SJSA1 (cell line): ENCODE results near the gene TAF6. TPM values are rescaled to one million over a fixed set of nuclear protein-coding genes. Genes with fewer than 3 reads are reported as not detected.
A peak's percentile ranks its signal among the peaks of the same experiment; 100 is the strongest.
"Not testable (repeated sequence)": the region's sequence is repeated elsewhere in the genome, so short reads cannot be mapped to it uniquely, and the experiment has no call there.

Experiments used
- DNase-seq, 2 experiments: peaks; one replicate each; pipeline ENCODE4 v3.0.0-alpha.2; 2015 to 2020; ENCODE audit warnings: low spot score in 2 of 2, low read depth in 1 of 2
- H3K27ac ChIP-seq: fragments of 250-450 bp; sonication (Bioruptor Pico); 2 replicates; pipeline ENCODE4 v1.5.1; 2020; ENCODE audit warnings: mild to moderate bottlenecking, moderate library complexity
- H3K27me3 ChIP-seq: fragments of 250-450 bp; sonication (Bioruptor Pico); replicated peaks from 2 replicates; pipeline ENCODE4 v1.5.1; 2020; ENCODE audit warnings: mild to moderate bottlenecking, moderate library complexity
- H3K36me3 ChIP-seq: fragments of 250-450 bp; sonication (Bioruptor Pico); 2 replicates; pipeline ENCODE4 v1.5.1; 2020; ENCODE audit warnings: mild to moderate bottlenecking
- H3K4me1 ChIP-seq: fragments of 250-450 bp; sonication (Bioruptor Pico); replicated peaks from 2 replicates; pipeline ENCODE4 v1.6.1; 2021; ENCODE audit warnings: mild to moderate bottlenecking
- H3K4me3 ChIP-seq: fragments of 250-450 bp; sonication (Bioruptor Pico); 2 replicates; pipeline ENCODE4 v1.5.1; 2020; ENCODE audit warnings: mild to moderate bottlenecking
- H3K9me3 ChIP-seq: fragments of 250-450 bp; sonication (Bioruptor Pico); replicated peaks from 2 replicates; pipeline ENCODE4 v1.5.1; 2020; ENCODE audit warnings: mild to moderate bottlenecking
- total RNA-seq: library from RNA; depleted of rRNA; stranded (reverse); fragments of >200 nt; shearing (Covaris generic); gene quantifications from 2 replicates; pipeline ENCODE4 v1.2.3, GENCODE V29; 2014

The TAF6 gene
- total RNA-seq, 1 experiment from 2014 or later: 35.3 TPM

- Histone ChIP-seq H3K27me3 (no peaks in the 10 kb centered on the region), H3K9me3 (no peaks in the 10 kb centered on the region), H3K4me3 (peak overlapping the region; percentile 1; the same call in 1 of the 2 replicates), H3K36me3 (peaks cover 62% of the 10 kb centered on the region), H3K27ac (no peak overlapping the region), H3K4me1 (peaks cover 12% of the 10 kb centered on the region)
- DNase-seq: no peak
These were observed 37.3 kb upstream of the TAF6 start for GRCh38 chr7:100156331-100157068.

DNA sequence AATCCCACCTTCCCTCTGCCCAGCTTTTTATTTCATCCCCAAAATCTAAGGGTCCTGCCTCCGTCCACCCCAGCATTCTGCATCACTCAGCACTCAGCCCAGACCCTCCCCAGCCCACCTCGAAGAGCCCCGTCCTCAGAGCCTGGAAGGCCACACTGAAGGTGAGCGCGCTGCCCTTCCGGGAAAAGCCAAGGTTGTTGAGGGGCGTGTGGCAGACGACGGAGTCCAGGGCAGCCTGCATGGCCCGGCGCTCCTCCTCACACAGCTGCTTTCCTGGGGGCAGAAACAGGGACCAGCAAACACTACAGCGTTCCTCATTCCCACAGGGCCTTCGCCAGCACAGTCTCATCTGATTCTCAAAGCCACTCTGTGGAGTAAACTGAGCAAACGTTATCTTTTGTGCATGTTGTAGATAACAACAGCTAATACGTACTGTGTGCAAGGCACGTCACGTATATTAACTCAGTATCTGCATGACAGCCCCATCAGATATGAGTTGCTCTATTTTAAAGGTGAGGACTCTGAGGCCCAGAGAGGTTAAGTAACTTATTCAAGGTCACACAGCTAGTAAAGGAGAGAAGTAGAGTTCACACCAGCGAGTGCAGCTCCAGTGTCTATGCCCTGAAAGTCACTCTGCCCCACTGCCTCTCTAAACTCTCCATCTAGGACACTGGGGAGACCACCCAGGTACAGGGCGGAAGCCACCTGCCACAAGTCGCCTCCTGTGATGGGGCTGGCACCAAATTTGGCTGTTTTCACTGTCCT is 36.6 kb upstream of the TAF6 start:
- Histone ChIP-seq H3K4me3 (no peak overlapping the region), H3K4me1 (peaks cover 12% of the 10 kb centered on the region), H3K27ac (no peak overlapping the region), H3K27me3 (no peaks in the 10 kb centered on the region), H3K9me3 (no peaks in the 10 kb centered on the region), H3K36me3 (peaks cover 64% of the 10 kb centered on the region)
- DNase-seq: no peak

DNA sequence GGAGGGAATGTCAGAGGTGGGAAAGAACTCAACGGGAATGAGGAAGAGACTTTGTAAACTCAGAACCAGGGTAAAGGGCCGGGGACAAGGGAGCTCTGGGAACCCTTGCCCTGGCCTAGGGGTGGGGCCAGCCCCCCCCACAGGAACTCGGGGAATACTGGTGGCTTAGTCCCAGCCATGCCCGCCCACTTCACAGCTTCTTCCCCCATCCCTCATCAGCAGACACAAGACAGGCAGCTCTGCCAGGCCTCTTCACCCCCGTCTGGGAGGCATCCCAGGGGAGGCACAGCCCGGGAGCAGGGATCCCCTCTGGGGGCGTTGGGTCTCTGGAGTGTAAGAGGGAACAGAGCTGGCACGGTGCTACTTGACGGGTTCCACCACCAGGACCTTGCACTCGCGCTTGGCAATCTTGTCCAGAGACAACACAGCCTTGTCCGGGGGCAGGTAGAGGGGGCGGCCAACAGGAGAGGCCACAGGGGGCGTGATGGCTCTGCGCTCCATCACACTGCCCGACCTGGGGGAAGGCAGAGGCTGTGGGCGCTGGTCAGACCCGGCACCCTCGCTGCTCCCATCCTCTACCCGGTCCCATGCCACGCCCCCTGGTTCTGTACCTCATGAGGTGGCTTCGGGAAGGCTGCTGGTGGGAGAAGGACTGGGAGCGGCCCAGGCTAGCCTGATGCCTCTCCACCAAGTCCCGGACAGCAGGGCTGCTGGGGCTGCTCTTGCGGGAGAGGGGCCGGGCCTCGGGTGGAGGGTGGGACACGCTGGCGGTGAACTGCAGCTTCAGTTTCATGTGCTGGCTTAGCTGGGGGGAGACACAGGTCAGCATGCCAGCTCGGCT is 35.7 kb upstream of the TAF6 start:
- Histone ChIP-seq H3K4me3 (no peak overlapping the region), H3K9me3 (no peaks in the 10 kb centered on the region), H3K4me1 (peaks cover 14% of the 10 kb centered on the region), H3K27me3 (no peaks in the 10 kb centered on the region), H3K36me3 (peaks cover 64% of the 10 kb centered on the region), H3K27ac (no peak overlapping the region)
- no peak for DNase-seq

- H3K27me3 ChIP-seq: no peaks in the 10 kb centered on the region
- H3K36me3 ChIP-seq: peaks cover 64% of the 10 kb centered on the region
- H3K4me3 ChIP-seq: no peak overlapping the region
- no peak for DNase-seq
- H3K4me1 ChIP-seq: peaks cover 20% of the 10 kb centered on the region
- H3K9me3 ChIP-seq: no peaks in the 10 kb centered on the region
- no peak overlapping the region for H3K27ac ChIP-seq
These were observed 34.8 kb upstream of the TAF6 start for GRCh38 chr7:100153708-100154535.

DNA sequence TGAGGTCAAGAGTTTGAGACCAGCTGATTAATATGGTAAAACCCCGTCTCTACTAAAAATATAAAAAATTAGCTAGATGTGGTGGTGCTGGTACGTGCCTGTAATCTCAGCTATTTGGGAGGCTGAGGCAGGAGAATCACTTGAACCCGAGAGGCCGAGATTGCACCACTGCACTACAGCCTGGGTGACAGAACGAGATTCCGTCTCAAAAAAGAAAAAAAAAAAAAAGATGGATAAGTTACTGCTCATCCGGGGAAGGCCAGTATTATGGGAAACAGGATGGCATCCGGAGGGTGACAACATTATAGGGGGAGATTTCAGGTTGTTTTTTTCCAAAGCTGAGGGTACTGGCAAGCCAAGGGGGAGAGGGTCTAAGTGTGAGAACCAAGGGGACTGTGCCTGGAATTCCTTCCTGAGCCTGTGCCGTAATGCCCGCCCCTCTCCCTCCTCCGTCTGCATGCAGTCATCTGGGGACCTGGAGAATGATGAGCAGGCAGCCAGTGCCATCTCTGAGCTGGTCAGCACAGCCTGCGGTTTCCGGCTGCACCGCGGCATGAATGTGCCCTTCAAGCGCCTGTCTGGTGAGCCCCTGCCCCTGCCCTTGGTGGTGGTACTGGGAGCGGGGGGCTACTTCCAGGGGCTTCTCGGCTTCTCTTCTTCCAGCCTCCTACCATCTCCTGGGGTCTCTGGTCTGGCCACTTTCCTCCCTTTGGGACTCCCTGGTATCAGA is 33.9 kb upstream of the TAF6 start:
- Histone ChIP-seq H3K36me3 (peaks cover 60% of the 10 kb centered on the region), H3K4me1 (peaks cover 24% of the 10 kb centered on the region), H3K4me3 (no peak overlapping the region), H3K27me3 (no peaks in the 10 kb centered on the region), H3K27ac (no peak overlapping the region), H3K9me3 (no peaks in the 10 kb centered on the region)
- DNase-seq: no peak

DNA sequence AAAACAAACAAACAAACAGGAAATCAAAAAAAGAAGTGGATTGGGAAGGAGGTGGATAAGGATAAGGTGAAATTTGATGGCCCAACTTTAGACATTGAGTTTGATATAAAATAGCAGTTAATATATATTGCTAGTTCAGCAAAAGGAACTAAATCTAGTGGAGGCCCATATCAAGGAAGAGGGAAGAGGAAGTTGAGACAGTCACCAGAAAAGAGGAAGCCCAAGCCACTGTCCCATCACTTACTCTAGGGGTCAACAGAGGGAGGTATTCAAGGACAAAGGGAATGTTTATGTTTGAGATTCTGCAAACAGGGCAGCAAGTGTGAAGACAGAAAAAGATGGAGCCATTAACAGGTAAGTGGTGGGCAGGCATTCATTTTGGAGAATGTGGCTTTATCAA is 33.2 kb upstream of the TAF6 start:
- no peak overlapping the region for H3K4me3 ChIP-seq
- H3K27me3 ChIP-seq: no peaks in the 10 kb centered on the region
- no peak for DNase-seq
- H3K9me3 ChIP-seq: no peaks in the 10 kb centered on the region
- peaks cover 53% of the 10 kb centered on the region for H3K36me3 ChIP-seq
- H3K27ac ChIP-seq: no peak overlapping the region
- H3K4me1 ChIP-seq: peaks cover 20% of the 10 kb centered on the region

- peak within 1 kb of the TSS; percentile 70 for H3K4me3 ChIP-seq
- peak; percentile 96 to 99 for DNase-seq
- H3K9me3 ChIP-seq: no peaks in the 10 kb centered on the region
- no peaks in the 10 kb centered on the region for H3K27me3 ChIP-seq
- peak within 1 kb of the TSS; percentile 34; the same call in 1 of the 2 replicates for H3K27ac ChIP-seq
- peaks cover 15% of the 10 kb centered on the region for H3K4me1 ChIP-seq
- H3K36me3 ChIP-seq: peaks cover 19% of the 10 kb centered on the region
These were observed 29.6 kb upstream of the TAF6 start, which contains the start of gene LAMTOR4 for GRCh38 chr7:100148559-100149328. LAMTOR4 (plus strand) TSS chr7:100148918; CDS start chr7:100148973, 55 bp downstream.

DNA sequence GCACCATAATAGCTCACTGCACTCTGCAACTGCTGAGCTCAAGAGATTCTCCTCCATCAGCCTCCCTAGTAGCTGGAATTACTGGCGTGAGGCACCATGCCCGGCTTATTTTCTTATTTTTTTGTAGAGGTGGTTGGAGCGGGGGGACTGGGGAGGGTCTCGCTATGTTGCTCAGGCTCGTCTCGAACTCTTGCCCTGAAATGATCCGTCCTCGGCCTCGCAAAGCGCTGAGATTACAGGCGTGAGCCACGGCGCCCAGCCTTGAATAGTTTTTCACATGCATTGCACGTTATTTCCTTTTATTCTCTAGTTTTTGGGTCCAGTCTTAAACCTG is 29.0 kb upstream of the TAF6 start:
- Histone ChIP-seq H3K4me3 (peak overlapping the region; percentile 70), H3K9me3 (no peaks in the 10 kb centered on the region), H3K27ac (0 out of 2 replicates have a peak overlapping the region, but pooled peaks have one; percentile 5), H3K36me3 (peaks cover 14% of the 10 kb centered on the region), H3K4me1 (peaks cover 15% of the 10 kb centered on the region), H3K27me3 (no peaks in the 10 kb centered on the region)
- no peak for DNase-seq

- Histone ChIP-seq H3K4me1 (peaks cover 15% of the 10 kb centered on the region), H3K36me3 (peaks cover 8% of the 10 kb centered on the region), H3K4me3 (no peak overlapping the region), H3K27me3 (no peaks in the 10 kb centered on the region), H3K27ac (no peak overlapping the region), H3K9me3 (no peaks in the 10 kb centered on the region)
- DNase-seq: no peak
These were observed 28.1 kb upstream of the TAF6 start for GRCh38 chr7:100147278-100147677.

- H3K36me3 ChIP-seq, H3K9me3 ChIP-seq, H3K4me3 ChIP-seq, H3K27ac ChIP-seq, H3K27me3 ChIP-seq, DNase-seq: not testable (repeated sequence)
- H3K4me1 ChIP-seq: peaks cover 15% of the 10 kb centered on the region
These were observed 27.2 kb upstream of the TAF6 start for GRCh38 chr7:100146350-100146749.

- Histone ChIP-seq H3K27ac (no peak overlapping the region), H3K4me1 (no peaks in the 10 kb centered on the region), H3K9me3 (no peaks in the 10 kb centered on the region), H3K27me3 (0 out of 2 replicates have a peak, but pooled peaks cover 4% of the 10 kb centered on the region), H3K36me3 (no peaks in the 10 kb centered on the region), H3K4me3 (no peak overlapping the region)
- no peak for DNase-seq
These were observed 23.3 kb upstream of the TAF6 start for GRCh38 chr7:100142461-100142860.

DNA sequence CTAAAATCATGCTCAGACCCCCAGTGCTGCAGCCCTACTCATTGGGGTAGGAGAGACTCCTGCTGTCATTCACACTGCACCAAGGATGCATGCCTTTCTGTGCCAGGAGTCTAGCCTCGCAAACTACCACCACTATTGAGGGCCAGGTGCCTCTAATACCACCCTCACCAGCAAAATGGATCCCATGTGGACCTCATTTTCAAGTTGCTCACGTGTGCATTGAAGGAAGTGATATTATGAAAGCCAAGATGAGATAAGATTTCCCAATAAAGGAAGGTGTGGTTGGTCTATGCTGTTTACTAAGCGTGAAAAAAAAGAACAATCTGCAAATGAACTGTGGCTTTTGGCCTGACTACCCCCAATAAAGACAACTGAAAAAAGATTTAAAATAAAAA is 22.4 kb upstream of the TAF6 start:
- H3K27me3 ChIP-seq: 0 out of 2 replicates have a peak, but pooled peaks cover 4% of the 10 kb centered on the region
- H3K4me1 ChIP-seq: no peaks in the 10 kb centered on the region
- DNase-seq: no peak
- H3K27ac ChIP-seq: no peak overlapping the region
- no peak overlapping the region for H3K4me3 ChIP-seq
- H3K36me3 ChIP-seq: no peaks in the 10 kb centered on the region
- no peaks in the 10 kb centered on the region for H3K9me3 ChIP-seq
